ENCODE measurements around the gene RNF217. TPM values are rescaled to one million over a fixed set of nuclear protein-coding genes. Genes with fewer than 3 reads are reported as not detected.

RNF217 gene
- total RNA-seq, 6 donors from 2014 or later, result 14.6 to 55.5 (median 31.9) TPM

DNA sequence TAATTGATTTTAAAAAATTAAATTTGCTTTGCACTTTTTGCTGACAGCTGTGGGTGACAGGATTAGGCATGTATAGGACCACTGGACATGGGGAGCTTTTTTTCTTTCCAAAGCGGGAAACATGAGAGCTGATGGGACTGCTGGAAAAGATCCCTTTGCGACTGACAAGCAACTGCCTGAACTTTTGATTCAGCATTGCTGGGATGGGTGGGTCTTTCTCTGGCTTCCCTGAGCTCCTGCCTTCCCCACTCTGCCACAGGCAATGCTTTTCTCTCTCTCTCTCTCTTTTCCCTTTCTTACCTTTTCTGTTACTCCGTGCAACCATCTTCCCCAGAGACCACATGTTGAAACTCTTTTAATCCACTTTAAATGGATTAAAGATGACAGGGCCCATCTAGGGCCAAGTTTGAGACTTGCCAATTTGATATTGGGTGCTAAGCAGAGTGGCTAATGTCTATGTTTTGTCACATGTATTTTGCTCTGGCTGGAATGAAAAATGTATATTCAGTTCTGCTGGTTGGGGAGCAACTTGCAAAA lies 157.9 kb downstream of the RNF217 start:
- H3K27ac ChIP-seq, result no peak overlapping the region
- no peaks in the 10 kb centered on the region for H3K27me3 ChIP-seq
- H3K9me3 ChIP-seq, result no peaks in the 10 kb centered on the region
- TF ChIP-seq POLR2A (IDR thresholded peaks at IDR 0.05) (no peak), EP300 (IDR thresholded peaks at IDR 0.05) (no peak), POLR2AphosphoS5 (IDR thresholded peaks at IDR 0.05) (no peak)
- TF ChIP-seq, protein P1, sequence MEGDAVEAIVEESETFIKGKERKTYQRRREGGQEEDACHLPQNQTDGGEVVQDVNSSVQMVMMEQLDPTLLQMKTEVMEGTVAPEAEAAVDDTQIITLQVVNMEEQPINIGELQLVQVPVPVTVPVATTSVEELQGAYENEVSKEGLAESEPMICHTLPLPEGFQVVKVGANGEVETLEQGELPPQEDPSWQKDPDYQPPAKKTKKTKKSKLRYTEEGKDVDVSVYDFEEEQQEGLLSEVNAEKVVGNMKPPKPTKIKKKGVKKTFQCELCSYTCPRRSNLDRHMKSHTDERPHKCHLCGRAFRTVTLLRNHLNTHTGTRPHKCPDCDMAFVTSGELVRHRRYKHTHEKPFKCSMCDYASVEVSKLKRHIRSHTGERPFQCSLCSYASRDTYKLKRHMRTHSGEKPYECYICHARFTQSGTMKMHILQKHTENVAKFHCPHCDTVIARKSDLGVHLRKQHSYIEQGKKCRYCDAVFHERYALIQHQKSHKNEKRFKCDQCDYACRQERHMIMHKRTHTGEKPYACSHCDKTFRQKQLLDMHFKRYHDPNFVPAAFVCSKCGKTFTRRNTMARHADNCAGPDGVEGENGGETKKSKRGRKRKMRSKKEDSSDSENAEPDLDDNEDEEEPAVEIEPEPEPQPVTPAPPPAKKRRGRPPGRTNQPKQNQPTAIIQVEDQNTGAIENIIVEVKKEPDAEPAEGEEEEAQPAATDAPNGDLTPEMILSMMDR (IDR thresholded peaks at IDR 0.05), result no peak
- WGBS, 2 donors, result 75 to 82% methylated on average over 3 of the region's 3 CpGs
- H3K4me3 ChIP-seq, result no peak overlapping the region
- no peaks in the 10 kb centered on the region for H3K4me1 ChIP-seq
- ATAC-seq (ENCODE audit: low FRiP score in 2 of 2) (no peak), DNase-seq (no peak)
- H3K36me3 ChIP-seq, result no peaks in the 10 kb centered on the region

DNA sequence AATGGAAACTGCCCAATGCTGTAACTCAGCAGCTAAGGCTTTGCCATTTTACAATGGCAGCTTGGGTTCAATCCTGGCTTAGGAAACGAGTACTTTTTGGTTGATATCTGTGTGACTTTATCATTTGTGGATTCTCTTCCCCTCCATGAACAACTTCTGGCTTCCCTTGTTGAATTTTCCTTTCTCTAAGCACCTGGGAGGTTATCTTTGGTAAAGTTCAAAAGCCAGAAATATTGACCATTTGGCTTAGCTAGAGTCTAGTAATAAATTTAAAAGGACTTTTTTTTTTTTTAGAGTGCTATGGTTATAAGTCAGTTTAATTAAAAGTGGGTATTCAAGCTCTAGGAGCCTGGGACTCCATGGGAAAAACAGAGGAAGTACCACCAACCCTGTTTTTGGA lies 159.7 kb downstream of the RNF217 start:
- 82 to 89% methylated on average over 1 of the region's 1 CpG for WGBS, 2 donors
- H3K4me3 ChIP-seq, result no peak overlapping the region

DNA sequence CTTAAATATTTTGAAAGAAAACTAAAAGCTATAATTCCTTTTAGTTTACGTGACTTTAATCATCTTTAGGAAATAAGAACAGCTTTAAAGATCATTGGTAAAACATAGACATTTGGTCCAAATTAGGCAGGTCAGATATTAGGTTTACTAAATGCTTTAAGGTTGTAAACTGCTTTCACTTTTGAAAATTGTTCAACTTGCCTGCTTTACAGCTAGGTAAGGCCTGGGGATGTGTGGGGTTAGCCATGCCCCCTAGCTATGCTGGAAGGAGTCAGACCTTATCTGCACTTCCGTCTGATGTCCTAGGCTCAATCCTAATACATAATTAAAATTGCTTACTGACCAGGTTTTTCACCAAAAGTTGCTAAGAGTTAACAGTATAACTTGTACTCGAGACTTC lies 160.8 kb downstream of the RNF217 start:
- TF ChIP-seq EP300 (IDR thresholded peaks at IDR 0.05) (no peak), POLR2AphosphoS5 (IDR thresholded peaks at IDR 0.05) (no peak), POLR2A (IDR thresholded peaks at IDR 0.05) (no peak)
- TF ChIP-seq, protein P1 (IDR thresholded peaks at IDR 0.05), result no peak
- 86 to 93% methylated on average over 3 of the region's 3 CpGs for WGBS, 2 donors
- Histone ChIP-seq H3K27ac (no peak overlapping the region), H3K27me3 (no peaks in the 10 kb centered on the region), H3K4me1 (no peaks in the 10 kb centered on the region), H3K9me3 (no peaks in the 10 kb centered on the region), H3K36me3 (no peaks in the 10 kb centered on the region), H3K4me3 (no peak overlapping the region)
- ATAC-seq (ENCODE audit: low FRiP score in 2 of 2) (no peak), DNase-seq (no peak)

More for the DNA sequence above, 159.7 kb downstream of the RNF217 start:
- no peaks in the 10 kb centered on the region for H3K27me3 ChIP-seq
- TF ChIP-seq EP300 (IDR thresholded peaks at IDR 0.05) (no peak), POLR2AphosphoS5 (IDR thresholded peaks at IDR 0.05) (no peak), POLR2A (IDR thresholded peaks at IDR 0.05) (no peak)
- TF ChIP-seq, protein P1 (IDR thresholded peaks at IDR 0.05), result no peak
- H3K36me3 ChIP-seq, result no peaks in the 10 kb centered on the region
- no peaks in the 10 kb centered on the region for H3K9me3 ChIP-seq
- ATAC-seq (ENCODE audit: low FRiP score in 2 of 2) (no peak), DNase-seq (no peak)
- H3K4me1 ChIP-seq, result no peaks in the 10 kb centered on the region
- no peak overlapping the region for H3K27ac ChIP-seq

DNA sequence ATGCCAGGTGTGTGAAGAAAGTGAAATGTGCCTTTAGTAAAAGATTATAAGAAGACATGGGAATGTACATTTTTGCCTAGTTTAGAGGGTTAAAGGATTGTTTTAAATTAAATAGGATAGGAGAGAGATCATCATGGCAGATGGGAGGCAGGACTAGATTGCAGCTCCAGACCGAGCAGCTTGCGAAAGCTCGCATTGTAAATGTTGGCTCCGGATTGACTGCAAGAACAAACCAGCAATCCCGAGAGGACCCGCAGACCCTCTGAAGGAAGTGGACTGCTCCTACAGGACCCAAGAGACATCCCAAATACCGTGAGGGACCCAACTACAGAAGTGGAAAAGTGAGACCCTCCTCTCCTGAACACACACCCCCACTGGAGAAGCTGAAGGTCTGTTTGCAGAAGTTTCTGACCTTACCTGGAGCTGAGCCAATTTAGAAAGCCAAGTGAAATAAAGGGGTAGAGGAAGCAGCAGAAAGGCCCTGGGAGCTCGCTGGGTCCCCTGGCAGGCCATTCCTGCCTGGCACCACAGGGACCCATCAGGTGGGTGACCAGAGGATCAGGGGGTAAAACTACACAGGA lies 161.3 kb downstream of the RNF217 start:
- DNase-seq, result peak in 1 of 2 donors; percentile 12
- WGBS, 2 donors, result 70 to 78% methylated on average over 8 of the region's 8 CpGs

More for the DNA sequence above, 161.3 kb downstream of the RNF217 start:
- H3K27me3 ChIP-seq, result no peaks in the 10 kb centered on the region
- no peak for TF ChIP-seq EP300 (IDR thresholded peaks at IDR 0.05)
- TF ChIP-seq, protein P1 (IDR thresholded peaks at IDR 0.05), result no peak
- TF ChIP-seq POLR2A (IDR thresholded peaks at IDR 0.05), result no peak
- no peak for TF ChIP-seq POLR2AphosphoS5 (IDR thresholded peaks at IDR 0.05)
- no peaks in the 10 kb centered on the region for H3K4me1 ChIP-seq
- no peak overlapping the region for H3K27ac ChIP-seq
- no peaks in the 10 kb centered on the region for H3K9me3 ChIP-seq
- H3K36me3 ChIP-seq, result no peaks in the 10 kb centered on the region
- ATAC-seq (ENCODE audit: low FRiP score in 2 of 2), result no peak
- H3K4me3 ChIP-seq, result no peak overlapping the region
